Caco-2 (cell line): ENCODE data around the gene RASGRF2. TPM values are rescaled to one million over a fixed set of nuclear protein-coding genes. Genes with fewer than 3 reads are reported as not detected.

Experiments
- BruUV-seq: library from RNA; stranded (reverse); fragments of 400-500 nt; replicated peaks from 2 replicates; lab custom pipeline; 2021; lab: Mats Ljungman, UMichigan
- CTCF ChIA-PET: fragments of 300-600 bp; sonication (Branson Sonifier 250); formaldehyde crosslinking; loops from one replicate; lab custom pipeline; 2022; ENCODE audit warnings: antibody characterized with exemption; lab: Charles Lee
- POLR2A ChIA-PET: fragments of 300-600 bp; sonication (Branson Sonifier 250); formaldehyde crosslinking; loops from one replicate; lab custom pipeline; 2022; ENCODE audit warnings: antibody characterized with exemption; lab: Charles Lee
- DNase-seq, 2 experiments: peaks; one replicate each; pipeline versions ENCODE4 v3.0.0 to v3.0.0-alpha.2; 2020 to 2022
- H3K27me3 ChIP-seq: replicated peaks from 2 replicates; pipeline ENCODE4 v1.6.0; 2011; ENCODE audit warnings: low read length; ENCODE audit not compliant: control insufficient read depth, insufficient read depth
- H3K36me3 ChIP-seq: 2 replicates; pipeline ENCODE4 v1.5.1; 2011; ENCODE audit warnings: low read length; ENCODE audit not compliant: control insufficient read depth, insufficient read depth
- H3K4me1 ChIP-seq: fragments of 250-450 bp; sonication (Bioruptor Pico); 2 replicates; pipeline ENCODE4 v1.5.1; 2020; ENCODE audit warnings: mild to moderate bottlenecking
- H3K4me3 ChIP-seq: 2 replicates; pipeline ENCODE4 v1.5.1; 2011; ENCODE audit warnings: low read depth, mild to moderate bottlenecking, control low read depth, low read length
- H3K9me3 ChIP-seq: fragments of 250-450 bp; sonication (Bioruptor Pico); 2 replicates; pipeline ENCODE4 v1.5.1; 2020; ENCODE audit warnings: mild to moderate bottlenecking, moderate library complexity
- H3K27ac Mint-ChIP-seq: one replicate; pipeline ENCODE4 v1.8.0; 2022; ENCODE audit warnings: mixed read lengths; ENCODE audit not compliant: unreplicated experiment
- H3K27me3 Mint-ChIP-seq: one replicate; pipeline ENCODE4 v1.8.0; 2022; ENCODE audit warnings: mixed read lengths; ENCODE audit not compliant: insufficient read depth, unreplicated experiment
- H3K36me3 Mint-ChIP-seq: one replicate; pipeline ENCODE4 v1.8.0; 2022; ENCODE audit warnings: mild to moderate bottlenecking, mixed read lengths; ENCODE audit not compliant: insufficient read depth, unreplicated experiment
- H3K4me1 Mint-ChIP-seq: one replicate; pipeline ENCODE4 v1.8.0; 2022; ENCODE audit warnings: low read depth, mixed read lengths; ENCODE audit not compliant: unreplicated experiment
- H3K4me3 Mint-ChIP-seq: one replicate; pipeline ENCODE4 v1.8.0; 2022; ENCODE audit warnings: mild to moderate bottlenecking, moderate library complexity, mixed read lengths; ENCODE audit not compliant: unreplicated experiment
- H3K9me3 Mint-ChIP-seq: one replicate; pipeline ENCODE4 v1.8.0; 2022; ENCODE audit warnings: mixed read lengths; ENCODE audit not compliant: unreplicated experiment
- intact Hi-C: fragments of 100-400 bp; cut with micrococcal nuclease; formaldehyde crosslinking; loops from one replicate; pipeline ENCODE4 v1.10.0; 2022; ENCODE audit not compliant: unreplicated experiment
- total RNA-seq: library from RNA; stranded (reverse); gene quantifications from 2 replicates; pipeline ENCODE4 v1.2.3, GENCODE V29; 2022
- TF ChIP-seq, protein P1 (sequence below), 2 experiments: fragments of 200-600 bp in 1 of 2; IDR thresholded peaks; 1 replicate in 1 of 2; 2 replicates in 1 of 2; pipeline versions ENCODE4 v1.5.1 to v1.8.0; 2011 to 2022; ENCODE audit warnings: antibody characterized with exemption in 1 of 2, control low read depth in 1 of 2, inconsistent platforms in 1 of 2, low read depth in 1 of 2, low read length in 1 of 2, mild to moderate bottlenecking in 1 of 2, moderate library complexity in 1 of 2; ENCODE audit not compliant: insufficient read depth in 1 of 2, severe bottlenecking in 1 of 2, unreplicated experiment in 1 of 2

RASGRF2 gene
- total RNA-seq, 1 experiment from 2014 or later, result 23.1 TPM

DNA sequence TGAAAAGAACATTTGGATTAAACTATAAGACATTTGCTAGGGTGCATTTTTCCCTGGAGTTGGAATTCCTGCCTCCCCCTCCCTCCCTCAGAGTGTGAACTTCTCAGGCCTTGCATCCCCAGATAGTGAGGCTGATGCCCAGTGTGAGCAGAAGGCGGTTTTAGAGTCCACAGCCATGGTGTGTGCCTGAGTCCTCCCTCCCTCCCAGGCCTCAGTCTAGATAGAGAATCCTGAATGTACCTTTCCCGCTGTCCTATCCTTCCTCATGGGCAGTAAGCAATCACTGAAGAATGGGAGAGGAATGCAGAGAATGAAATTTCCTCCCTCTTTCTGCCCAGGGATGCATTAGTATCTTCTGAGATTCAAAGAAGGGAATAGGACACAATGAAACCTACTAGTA lies 108.5 kb downstream of the RASGRF2 start:
- H3K4me3 Mint-ChIP-seq, result no peak overlapping the region
- H3K9me3 Mint-ChIP-seq, result no peaks in the 10 kb centered on the region
- no peaks in the 10 kb centered on the region for H3K9me3 ChIP-seq
- DNase-seq, result no peak
- TF ChIP-seq, protein P1, sequence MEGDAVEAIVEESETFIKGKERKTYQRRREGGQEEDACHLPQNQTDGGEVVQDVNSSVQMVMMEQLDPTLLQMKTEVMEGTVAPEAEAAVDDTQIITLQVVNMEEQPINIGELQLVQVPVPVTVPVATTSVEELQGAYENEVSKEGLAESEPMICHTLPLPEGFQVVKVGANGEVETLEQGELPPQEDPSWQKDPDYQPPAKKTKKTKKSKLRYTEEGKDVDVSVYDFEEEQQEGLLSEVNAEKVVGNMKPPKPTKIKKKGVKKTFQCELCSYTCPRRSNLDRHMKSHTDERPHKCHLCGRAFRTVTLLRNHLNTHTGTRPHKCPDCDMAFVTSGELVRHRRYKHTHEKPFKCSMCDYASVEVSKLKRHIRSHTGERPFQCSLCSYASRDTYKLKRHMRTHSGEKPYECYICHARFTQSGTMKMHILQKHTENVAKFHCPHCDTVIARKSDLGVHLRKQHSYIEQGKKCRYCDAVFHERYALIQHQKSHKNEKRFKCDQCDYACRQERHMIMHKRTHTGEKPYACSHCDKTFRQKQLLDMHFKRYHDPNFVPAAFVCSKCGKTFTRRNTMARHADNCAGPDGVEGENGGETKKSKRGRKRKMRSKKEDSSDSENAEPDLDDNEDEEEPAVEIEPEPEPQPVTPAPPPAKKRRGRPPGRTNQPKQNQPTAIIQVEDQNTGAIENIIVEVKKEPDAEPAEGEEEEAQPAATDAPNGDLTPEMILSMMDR (IDR thresholded peaks at IDR 0.05; ENCODE audit: insufficient read depth in 1 of 2, low read depth in 1 of 2, low read length in 1 of 2, severe bottlenecking in 1 of 2, unreplicated experiment in 1 of 2), result no peak
- no peaks in the 10 kb centered on the region for H3K36me3 ChIP-seq
- H3K4me3 ChIP-seq, result no peak overlapping the region
- no peaks in the 10 kb centered on the region for H3K4me1 Mint-ChIP-seq
- no peak overlapping the region for H3K27ac Mint-ChIP-seq
- BruUV-seq, result no TSS peak
- H3K4me1 ChIP-seq, result no peaks in the 10 kb centered on the region
- H3K36me3 Mint-ChIP-seq, result peaks cover 7% of the 10 kb centered on the region
- intact Hi-C loops, result no loop called here
- ChIA-PET CTCF (interaction anchor here (0.6 kb wide), 1 partner anchor 985 kb away, joined by 7 read pairs; no protein-coding TSS in a partner anchor), POLR2A (no interaction called here)
- no peaks in the 10 kb centered on the region for H3K27me3 ChIP-seq
- no peaks in the 10 kb centered on the region for H3K27me3 Mint-ChIP-seq

DNA sequence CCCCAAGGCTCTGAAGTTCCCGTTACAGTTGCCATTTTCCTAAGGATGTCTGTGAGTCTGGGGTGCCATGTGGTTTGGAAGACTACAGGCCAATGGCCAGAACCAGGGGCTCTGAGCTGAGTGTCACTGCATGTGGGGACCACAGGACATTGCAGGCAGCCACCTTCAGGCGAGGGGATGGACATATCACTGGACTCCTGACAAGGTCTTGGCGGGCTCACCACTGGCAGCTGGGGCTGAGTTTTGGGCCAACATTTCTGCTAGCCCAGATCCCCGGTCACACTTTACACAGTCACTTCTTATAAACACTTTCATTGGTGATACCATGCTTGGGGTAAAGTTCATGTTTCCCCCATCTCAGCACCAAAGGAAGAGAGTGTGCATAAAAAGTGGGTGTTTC lies 109.8 kb downstream of the RASGRF2 start:
- intact Hi-C loops, result no loop called here
- ChIA-PET POLR2A (no interaction called here), CTCF (no interaction called here)
- no peak for DNase-seq
- Mint-ChIP-seq H3K36me3 (peaks cover 6% of the 10 kb centered on the region), H3K27me3 (no peaks in the 10 kb centered on the region), H3K27ac (no peak overlapping the region), H3K4me3 (no peak overlapping the region), H3K9me3 (no peaks in the 10 kb centered on the region), H3K4me1 (no peaks in the 10 kb centered on the region)
- TF ChIP-seq, protein P1 (IDR thresholded peaks at IDR 0.05; ENCODE audit: insufficient read depth in 1 of 2, low read depth in 1 of 2, low read length in 1 of 2, severe bottlenecking in 1 of 2, unreplicated experiment in 1 of 2), result no peak
- H3K9me3 ChIP-seq, result no peaks in the 10 kb centered on the region
- no peaks in the 10 kb centered on the region for H3K27me3 ChIP-seq
- no peaks in the 10 kb centered on the region for H3K4me1 ChIP-seq
- no TSS peak for BruUV-seq
- no peak overlapping the region for H3K4me3 ChIP-seq
- no peaks in the 10 kb centered on the region for H3K36me3 ChIP-seq

DNA sequence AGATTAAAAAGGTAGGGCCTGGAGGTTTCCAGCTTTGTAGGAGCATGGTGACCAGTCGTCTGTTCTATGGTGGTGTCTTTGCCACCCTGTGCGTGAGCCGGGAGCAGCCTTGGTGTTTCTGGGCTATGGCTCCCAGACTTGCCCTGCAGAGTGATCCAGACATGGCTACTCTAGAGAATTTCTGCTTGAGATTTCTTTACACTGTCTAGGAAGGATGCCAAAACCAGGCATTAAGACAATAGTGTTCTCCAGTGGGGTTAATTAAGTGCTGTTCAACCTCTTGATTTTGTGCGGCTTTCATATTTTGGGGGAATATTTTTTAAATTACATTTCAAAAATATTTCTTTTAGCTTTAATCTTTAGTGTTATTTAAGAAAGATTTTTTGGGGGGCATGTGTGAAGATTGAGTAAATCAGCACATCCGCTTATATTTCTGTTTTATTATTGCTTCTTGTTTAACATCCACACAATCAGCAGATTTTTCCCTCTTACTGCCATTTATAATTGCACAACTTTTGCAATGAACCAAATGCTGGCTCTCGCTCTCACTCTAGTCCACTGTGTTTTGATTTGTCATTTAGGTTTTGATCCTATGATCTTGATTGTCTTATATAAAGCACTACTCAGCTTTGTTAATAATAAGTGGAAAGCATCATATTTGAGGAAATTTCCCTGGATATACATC lies 110.5 kb downstream of the RASGRF2 start:
- Histone ChIP-seq H3K4me1 (no peaks in the 10 kb centered on the region), H3K36me3 (no peaks in the 10 kb centered on the region), H3K4me3 (no peak overlapping the region), H3K9me3 (no peaks in the 10 kb centered on the region), H3K27me3 (no peaks in the 10 kb centered on the region)
- Mint-ChIP-seq H3K4me3 (no peak overlapping the region), H3K9me3 (no peaks in the 10 kb centered on the region), H3K4me1 (no peaks in the 10 kb centered on the region), H3K27me3 (no peaks in the 10 kb centered on the region), H3K27ac (no peak overlapping the region), H3K36me3 (peaks cover 6% of the 10 kb centered on the region)
- BruUV-seq, result no TSS peak
- TF ChIP-seq, protein P1 (IDR thresholded peaks at IDR 0.05; ENCODE audit: insufficient read depth in 1 of 2, low read depth in 1 of 2, low read length in 1 of 2, severe bottlenecking in 1 of 2, unreplicated experiment in 1 of 2), result no peak
- POLR2A ChIA-PET, result no interaction called here
- intact Hi-C loops, result no loop called here
- DNase-seq, result no peak
- CTCF ChIA-PET, result no interaction called here
